Renal cortex interstitium (tissue), 11 donors: ENCODE results near the gene PTPRE. TPM values are rescaled to one million over a fixed set of nuclear protein-coding genes. Genes with fewer than 3 reads are reported as not detected.

Experiments used
- DNase-seq, 11 donors: peaks; one replicate each; pipeline ENCODE4 v3.0.0-alpha.2; 2013; ENCODE audit warnings: low read depth in 9 of 11, low spot score in 4 of 11; ENCODE audit errors: extremely low read depth in 1 of 11
- polyA plus RNA-seq, 3 donors: library from polyadenylated mRNA; unstranded; fragments of 120-200 nt; gene quantifications; one replicate each; pipeline ENCODE4 v1.2.1, GENCODE V29; 2013; ENCODE audit not compliant: insufficient read length in 3 of 3

Gene PTPRE
- polyA plus RNA-seq, 3 donors: 5.6 to 7.8 (median 5.7) TPM

DNA sequence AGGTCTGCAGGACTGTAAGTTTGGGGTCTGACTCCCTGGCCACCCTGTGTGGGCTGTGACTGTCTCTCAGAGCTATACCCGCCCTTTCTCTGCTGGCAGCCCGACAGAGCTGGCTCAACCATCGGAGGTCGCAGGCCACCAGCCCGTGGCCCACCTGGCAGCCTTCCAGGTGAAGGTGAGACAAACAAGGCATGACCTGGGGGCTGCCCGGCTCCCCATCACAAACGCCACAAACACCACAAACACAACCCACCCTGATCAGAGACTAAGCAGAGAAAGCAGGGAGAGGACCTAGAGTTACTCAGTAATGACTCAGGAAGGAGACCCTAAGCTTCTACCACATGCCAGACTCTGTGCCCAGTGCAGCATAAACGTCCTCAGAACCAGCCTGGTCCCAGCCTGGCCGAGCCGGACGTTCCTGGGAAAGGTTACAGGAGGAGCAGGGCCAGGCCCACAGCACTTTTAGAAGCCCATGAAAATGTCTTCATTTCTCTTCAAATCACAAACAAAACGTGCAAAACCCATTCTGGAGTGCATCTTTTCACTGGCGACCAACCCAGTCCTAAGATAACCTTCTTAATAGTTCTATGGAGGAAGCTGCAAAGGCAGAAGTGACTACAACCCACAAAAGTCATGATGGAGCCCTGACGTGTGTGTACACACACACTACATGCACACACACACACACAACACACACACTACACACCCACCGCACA is 152.5 kb downstream of the PTPRE start:
- no peak for DNase-seq

DNA sequence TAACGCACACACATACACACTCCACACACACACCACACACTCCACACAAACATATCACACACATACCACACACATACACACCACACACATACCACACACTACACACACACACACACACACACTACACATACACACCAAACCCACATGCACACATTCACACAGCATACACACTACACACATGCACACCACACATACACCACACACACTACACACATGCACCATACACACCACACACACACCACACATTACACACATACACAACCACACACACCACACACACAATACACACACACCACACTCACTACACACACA is 153.0 kb downstream of the PTPRE start:
- DNase-seq: no peak

DNA sequence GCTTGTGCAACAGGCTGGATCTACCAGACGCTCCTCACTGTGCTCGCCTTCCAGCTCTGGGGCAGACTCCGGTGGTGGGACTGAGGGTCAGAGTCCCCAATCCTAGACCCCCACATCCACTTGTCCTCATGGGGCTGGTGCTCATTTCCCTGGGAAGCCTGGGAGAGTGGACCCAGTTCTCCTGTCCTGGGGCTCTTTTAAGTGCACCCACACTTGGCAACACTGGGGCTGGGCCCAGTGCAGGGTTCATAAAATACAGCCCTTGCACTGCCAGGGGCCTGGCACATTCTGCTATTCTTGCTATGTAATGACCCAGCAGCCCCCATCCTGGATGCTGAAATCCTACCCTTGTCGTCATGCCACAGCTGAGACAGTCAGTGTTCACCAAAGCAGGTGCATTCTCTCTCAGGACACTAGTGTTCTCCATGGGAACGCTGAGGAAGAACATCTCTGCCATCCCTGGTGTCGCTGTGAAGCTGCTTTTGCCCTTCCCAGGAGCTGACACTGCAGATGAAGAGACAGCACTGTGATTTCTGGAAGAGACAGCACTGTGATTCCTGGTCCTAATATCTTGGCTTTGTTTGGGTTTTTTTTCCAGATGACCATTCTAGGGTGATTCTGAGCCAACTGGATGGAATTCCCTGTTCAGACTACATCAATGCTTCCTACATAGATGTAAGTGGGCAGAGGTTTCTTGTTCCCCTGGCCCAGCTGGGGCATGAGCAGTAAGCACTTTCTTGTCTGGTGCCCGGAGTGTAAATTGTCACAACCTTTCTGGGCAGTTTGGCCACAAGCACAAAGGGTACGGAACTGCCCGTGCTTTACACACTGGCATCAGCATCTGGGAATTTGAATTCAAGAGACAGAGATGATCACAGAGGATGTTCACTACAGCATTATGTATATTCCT is 153.7 kb downstream of the PTPRE start:
- DNase-seq: no peak

DNA sequence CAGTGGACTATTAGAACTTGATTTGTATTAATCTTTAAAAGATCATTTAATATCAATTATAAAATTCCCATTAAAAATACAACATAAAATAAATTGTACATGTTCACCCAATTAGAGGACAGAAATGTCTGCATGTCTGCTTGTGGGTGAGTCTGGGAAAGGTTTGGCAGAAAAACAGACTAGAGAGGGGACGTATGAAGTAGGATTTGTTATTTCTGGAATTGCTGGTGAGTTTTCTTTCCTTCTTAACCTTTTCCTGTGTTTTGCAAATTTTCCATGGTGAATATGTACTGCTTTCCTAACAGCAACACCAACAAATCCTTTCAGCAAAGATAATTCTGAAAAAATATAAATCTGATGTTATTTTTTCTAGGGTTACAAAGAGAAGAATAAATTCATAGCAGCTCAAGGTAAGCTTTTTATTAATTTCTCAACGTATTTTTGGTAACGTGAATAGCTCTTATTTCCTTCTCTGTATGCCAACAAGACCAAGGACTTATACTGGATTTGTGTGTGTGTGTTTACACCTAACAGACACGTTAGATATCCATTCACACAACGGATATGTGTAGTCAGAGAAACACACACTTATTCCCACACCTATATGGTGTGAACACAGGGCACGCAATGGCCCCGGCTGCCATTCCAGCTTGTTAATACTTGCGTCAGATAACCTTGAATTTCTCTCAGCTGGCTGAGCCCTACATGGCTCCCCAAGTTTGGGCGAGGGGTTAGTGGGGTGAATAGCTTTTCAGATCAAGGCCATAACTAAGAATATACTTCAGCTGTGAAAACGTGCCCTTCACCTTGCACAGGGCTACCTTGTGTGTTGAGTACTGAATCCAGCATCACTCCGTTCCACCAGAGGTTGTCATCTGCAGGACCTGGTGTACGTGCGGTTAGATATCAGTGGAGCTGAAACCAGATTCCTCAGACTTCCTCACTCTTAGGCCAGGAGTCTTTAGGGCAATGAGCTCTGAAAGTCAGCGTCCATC is 154.7 kb downstream of the PTPRE start:
- DNase-seq: no peak

DNA sequence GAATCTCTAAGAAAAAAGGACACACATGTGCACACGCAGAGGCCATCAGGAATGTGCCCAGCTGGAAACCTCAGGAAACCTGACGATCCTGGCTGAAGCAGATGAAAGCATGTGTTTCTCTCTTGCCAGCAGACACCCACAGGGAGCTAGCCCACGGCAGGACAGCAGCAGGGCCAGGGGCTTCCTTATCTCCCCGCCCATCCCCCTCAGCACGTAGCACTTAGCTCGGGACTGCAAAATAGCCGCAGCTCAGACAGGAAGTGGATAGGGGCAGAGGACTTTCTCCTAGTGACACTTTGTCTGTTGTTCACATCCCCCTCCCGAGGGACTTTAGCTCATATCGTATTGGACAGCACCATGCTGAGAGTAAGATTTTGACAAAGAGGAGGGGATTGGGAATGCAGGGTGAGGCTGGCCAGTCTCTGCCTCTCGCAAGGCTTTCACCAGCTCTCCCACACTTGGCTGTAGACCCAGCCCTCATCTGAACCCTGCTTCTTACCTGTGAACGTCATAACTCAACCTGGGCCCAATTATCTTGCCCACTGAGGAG is 155.5 kb downstream of the PTPRE start:
- no peak for DNase-seq

DNA sequence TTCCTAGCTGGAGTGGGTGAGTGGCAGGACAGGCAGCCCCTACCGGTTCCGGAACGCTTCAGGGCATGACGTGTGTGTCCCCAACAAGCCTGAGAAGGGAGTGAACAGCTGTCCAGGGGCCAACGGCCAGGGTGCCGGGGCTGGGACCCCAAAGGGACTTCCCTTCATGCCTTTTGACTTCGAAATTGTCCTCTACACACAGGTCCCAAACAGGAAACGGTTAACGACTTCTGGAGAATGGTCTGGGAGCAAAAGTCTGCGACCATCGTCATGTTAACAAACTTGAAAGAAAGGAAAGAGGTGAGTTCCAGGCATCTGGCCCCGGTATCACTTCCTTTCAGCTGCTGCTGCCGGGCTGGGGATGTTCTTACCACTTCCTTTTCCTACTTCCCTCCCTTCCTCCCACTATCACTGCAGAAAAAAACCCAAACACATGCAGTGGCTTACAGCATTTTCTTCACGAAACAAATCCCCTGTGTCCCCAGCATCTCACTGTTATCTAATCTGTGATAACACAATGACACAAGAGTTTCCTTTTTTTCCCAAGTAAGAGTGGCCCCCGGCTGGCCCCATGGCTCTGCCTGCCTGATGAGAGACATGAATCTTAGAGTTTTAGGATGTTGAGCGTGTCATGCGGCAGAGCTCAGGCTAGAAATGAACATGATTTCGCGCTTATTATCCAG is 156.1 kb downstream of the PTPRE start:
- no peak for DNase-seq

DNA sequence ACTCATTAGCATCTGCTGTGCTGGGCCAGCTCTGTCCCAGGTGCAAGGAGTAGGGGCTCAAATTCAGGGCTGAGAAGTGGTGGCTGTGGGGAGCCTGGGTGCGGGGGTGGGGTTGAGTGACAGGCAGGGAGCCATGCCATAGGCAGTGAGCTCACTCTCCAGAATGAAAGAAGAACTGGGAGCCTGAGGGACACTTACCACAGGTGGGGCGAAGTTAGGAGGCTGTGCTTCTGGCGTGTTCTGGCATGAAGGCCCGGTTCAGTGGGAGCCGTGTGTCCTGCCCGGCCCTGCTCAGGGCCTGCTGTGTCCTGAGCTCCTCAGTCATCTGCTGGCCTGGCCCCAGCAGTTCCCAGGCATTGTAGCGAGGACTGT is 156.8 kb downstream of the PTPRE start:
- no peak for DNase-seq

DNA sequence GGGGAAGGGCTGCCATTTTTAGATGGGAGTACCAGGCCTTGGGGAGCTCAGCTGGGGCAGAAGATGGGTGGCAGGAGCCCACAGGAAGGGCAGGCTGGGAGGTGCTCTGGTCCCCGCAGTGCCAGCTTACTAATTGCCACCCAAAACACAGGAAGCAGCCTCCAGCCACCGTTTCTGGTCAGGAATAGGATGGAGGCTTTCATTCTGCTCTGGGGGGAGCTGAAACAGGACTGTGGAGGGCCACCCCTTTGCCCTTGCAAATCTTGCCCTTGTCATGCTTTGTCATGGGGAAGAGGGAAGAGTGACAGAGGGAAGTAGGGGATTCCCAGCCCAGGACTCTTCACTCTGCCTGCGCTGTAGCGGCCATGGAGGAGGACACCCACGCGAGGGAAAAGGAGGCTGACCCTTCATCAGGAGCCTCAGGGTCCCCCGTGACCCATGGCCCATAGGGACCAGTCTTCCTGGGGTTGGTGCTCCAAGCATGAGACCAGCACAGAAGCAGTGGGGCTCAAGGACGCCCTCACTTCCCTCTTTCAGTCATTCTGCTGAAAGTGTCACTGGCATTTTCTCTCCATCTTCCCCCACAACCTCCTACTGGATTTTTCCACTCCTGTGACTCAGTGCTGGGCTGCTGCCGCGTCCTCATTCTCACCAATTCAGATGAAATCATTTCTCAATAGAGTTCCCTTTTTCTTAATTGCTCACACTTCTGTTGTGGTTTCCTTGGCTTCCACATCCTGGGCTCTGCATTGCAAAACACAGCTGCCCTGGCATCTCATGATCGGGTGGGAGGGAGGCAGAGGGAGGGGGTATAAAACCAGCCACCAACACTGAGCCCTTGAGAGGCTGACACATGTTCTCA is 157.4 kb downstream of the PTPRE start:
- no peak for DNase-seq

DNA sequence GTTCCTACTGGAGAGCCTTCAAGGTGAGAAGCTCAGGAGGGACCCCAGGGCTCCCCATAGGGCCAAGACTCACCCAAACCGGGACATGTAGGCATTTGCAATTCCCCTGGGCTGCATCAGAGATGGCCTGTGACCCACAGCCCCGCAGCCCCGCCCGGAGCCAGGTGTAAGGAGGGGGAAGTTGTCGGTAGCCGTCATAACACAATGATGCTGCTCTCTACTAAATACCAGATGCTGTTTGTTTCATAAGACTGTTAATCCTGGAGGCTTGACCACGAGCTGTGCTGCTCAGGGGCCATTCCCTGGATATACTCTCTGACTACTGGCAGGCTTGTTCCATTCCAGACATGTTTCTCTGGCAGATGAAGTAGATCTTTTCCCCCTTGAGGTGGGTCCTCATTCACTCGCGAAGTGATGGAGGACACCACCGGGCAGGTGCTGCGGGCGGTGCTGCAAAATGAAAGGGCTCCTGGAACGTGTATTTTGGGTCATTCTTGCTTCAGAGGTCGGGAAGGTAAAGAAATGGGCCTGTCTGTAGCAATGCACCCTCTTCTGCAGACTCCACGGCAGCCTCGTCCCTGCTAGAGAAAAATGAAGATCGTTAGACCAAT is 158.2 kb downstream of the PTPRE start:
- DNase-seq: no peak

DNA sequence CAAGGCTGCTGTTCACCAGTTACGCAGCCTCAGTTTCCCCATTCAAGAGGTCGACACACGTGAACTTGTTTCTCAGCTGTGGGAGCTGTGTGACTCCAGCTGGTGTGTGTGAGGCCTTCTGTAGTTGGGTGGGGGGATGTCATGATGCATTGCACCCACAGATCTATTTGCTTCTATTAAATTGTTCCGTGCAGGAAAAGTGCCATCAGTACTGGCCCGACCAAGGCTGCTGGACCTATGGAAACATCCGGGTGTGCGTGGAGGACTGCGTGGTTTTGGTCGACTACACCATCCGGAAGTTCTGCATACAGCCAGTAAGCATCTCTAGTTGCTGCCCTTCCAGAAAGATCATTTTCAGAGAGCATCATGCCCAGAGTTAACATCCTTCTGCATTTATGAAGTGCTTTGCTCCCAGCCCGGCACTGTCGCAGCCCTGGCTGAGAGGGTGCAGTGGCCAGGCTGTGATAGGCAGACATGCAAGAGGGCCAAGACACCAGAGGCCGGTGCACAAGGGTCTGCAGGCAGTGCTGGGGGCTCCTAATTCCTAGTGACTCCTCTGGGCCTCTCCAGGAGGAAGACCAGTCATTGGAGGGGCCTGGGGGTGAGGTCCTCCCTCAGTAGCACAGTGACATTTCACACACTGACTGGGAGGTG is 159.1 kb downstream of the PTPRE start:
- no peak for DNase-seq

DNA sequence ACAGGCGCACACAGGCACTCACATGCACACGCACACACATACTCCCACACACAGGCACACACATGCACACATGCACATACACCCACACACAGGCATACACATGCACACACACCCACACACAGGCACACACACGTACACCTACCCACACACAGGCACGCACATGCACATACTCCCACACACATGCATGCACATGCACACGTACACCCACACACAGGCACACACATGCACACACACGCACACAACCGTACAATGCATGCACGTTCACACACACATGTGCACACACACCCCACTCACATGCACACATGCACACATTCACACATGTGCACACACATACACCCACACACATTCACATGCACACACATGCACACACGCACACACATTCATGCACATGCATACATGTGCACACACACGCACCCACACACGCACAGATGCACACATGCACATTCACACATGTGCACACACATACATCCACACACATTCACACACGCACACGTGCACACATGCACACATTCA is 160.0 kb downstream of the PTPRE start:
- DNase-seq: no peak

DNA sequence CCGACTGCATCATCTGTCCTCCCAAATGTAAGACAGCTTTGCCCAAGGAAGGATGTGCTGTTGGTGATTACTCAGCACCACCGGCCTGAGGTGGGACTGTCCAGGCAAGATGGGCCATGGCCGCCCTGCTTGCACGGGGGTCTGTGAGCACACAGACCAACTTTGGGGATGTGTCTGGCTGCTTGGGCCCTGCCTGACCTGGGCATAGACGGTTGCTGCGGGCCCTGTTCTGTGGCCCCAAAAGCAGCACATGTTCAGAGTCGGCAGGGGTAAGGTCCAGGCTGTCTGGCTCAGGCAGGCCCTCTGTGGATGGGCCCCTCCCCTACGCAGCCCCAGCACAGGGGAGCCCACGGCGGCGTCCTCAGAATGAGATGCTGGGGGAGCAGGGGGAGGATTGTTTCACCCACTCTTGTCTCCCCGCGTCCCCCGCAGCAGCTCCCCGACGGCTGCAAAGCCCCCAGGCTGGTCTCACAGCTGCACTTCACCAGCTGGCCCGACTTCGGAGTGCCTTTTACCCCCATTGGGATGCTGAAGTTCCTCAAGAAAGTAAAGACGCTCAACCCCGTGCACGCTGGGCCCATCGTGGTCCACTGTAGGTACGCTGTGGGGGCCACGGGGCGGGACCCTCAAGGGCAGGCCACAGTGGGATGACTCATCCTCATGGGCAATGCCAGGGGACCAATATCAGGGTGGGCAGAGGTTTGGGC is 160.9 kb downstream of the PTPRE start:
- DNase-seq: no peak

DNA sequence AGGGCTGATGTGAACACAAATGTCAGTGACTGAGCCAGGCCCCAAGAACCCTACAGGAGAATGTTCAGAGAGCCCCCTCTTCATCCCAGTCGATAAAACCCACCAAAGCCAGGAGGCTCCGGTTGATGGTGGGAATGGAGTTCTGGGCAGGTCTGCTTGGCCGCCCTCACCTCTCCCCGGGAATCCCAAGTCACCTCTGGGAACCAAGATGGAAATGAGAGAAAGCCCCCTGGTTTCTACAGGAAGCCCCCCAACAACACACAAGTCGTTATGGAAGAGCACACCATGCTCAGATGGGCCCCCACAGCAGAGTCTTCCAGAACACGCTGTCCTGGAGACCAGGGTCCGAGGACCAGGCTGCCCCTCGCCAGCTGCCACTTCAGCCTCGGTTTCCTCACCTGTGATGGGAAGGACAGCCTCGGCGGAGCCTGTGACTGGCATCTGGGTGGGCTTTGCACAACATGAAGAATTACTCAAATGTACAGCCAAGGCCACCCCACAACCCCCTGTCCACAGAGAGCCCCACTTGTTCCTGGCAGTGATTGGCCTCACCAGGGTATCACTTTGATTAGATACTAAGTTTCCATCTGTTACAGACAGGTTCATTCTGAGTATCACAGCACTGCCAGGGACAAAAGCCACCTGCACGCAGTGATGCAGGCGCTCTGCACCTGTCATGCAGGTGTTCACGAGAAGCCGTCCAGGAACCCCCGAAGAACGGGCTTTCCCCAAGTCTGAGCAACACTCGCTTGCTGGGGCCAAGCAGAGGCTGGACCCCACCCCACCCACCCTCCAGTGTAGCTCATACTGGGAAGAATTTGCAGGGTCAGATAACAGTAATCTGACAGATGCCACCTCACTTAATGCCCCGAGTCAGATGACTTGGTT is 161.7 kb downstream of the PTPRE start:
- DNase-seq: no peak

DNA sequence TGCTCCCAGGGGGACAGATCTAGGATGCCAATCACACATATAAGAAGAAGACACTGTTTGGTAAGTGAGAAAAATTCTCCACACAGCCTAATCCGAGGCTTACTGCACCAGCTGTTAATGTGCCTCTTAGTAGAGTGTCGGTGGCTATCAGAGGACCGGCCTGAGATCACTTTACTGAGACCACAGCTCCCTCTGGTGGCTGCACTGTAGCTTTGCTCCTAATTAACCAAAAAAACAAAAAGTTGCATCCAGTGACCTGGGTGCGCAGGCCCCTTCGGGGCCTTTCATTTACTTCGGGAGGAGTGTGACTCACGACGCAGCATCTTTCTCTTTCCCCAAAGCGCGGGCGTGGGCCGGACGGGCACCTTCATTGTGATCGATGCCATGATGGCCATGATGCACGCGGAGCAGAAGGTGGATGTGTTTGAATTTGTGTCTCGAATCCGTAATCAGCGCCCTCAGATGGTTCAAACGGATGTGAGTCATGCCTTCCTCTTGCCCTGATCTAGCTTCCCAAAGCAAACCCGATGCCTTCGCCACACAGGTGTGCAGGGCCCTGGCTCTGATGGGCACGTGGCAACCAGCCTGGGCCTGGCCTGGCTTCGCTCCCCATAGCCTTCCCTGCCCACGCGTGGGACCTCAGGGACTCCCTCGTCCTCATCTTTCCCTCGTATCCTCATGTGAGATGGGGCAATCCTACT is 162.6 kb downstream of the PTPRE start:
- DNase-seq: peak in 9 of 11 donors; percentile 48 to 78 (median 68)

DNA sequence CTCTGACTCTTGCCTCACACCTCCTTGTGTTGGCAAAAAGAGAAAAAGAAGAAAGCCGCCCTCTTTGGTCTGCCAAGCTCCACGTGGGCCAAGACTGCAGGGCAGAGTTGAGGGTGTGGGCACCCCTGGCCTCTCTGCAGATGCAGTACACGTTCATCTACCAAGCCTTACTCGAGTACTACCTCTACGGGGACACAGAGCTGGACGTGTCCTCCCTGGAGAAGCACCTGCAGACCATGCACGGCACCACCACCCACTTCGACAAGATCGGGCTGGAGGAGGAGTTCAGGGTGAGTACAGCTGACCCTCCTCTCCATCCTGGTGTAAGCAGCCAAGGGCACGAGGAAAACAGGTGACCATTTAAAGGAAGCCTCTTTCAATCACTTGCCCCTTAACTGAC is 163.3 kb downstream of the PTPRE start:
- DNase-seq: no peak
